Measurements from ENCODE around the gene TPM1.

DNA sequence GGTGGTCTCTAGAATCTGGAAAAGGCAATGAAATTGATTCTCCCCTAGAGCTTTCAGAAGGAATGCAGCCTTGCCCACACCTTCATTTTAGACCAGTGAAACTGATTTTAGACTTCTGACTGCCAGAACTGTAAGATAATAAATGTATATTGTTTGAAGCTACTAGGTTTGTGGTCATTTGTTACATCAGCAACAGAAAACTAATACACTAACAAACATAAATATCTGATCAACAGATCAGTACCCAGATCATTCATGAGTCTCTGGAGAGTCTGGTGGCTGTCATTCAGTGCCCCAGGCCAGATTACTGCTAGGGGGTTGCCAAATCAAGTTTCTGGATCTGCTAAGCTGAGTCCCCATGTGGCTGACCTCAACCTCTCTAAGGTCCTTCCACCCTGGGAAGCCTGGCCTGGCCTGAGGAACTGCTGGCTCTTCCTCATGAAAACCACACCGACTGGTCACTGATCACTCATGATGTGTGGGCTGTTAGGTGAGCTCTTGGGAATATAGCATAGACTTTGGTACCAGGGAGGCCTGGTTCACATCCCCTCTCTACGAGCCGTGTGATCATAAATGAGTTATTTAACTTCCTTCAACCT is 68.0 kb downstream of the TPM1 start:
- TF ChIP-seq, protein P1, sequence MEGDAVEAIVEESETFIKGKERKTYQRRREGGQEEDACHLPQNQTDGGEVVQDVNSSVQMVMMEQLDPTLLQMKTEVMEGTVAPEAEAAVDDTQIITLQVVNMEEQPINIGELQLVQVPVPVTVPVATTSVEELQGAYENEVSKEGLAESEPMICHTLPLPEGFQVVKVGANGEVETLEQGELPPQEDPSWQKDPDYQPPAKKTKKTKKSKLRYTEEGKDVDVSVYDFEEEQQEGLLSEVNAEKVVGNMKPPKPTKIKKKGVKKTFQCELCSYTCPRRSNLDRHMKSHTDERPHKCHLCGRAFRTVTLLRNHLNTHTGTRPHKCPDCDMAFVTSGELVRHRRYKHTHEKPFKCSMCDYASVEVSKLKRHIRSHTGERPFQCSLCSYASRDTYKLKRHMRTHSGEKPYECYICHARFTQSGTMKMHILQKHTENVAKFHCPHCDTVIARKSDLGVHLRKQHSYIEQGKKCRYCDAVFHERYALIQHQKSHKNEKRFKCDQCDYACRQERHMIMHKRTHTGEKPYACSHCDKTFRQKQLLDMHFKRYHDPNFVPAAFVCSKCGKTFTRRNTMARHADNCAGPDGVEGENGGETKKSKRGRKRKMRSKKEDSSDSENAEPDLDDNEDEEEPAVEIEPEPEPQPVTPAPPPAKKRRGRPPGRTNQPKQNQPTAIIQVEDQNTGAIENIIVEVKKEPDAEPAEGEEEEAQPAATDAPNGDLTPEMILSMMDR (IDR thresholded peaks at IDR 0.05): no peak
- no peak for TF ChIP-seq HMGA2 (CRISPR knock-in tag; IDR thresholded peaks at IDR 0.05)
- TF ChIP-seq FOXP1 (CRISPR knock-in tag; IDR thresholded peaks at IDR 0.05; ENCODE audit: borderline replicate concordance): no peak
- no peak for TF ChIP-seq NR2C2 (CRISPR knock-in tag; IDR thresholded peaks at IDR 0.05)
- TF ChIP-seq E2F1 (CRISPR knock-in tag; IDR thresholded peaks at IDR 0.05): no peak
- TF ChIP-seq ATF3 (CRISPR knock-in tag; conservative IDR thresholded peaks at IDR 0.05): no peak
- TF ChIP-seq CREB1 (CRISPR knock-in tag; IDR thresholded peaks at IDR 0.05): no peak
- no peak for TF ChIP-seq ZNF121 (CRISPR knock-in tag; IDR thresholded peaks at IDR 0.05)
- TF ChIP-seq, protein P2, sequence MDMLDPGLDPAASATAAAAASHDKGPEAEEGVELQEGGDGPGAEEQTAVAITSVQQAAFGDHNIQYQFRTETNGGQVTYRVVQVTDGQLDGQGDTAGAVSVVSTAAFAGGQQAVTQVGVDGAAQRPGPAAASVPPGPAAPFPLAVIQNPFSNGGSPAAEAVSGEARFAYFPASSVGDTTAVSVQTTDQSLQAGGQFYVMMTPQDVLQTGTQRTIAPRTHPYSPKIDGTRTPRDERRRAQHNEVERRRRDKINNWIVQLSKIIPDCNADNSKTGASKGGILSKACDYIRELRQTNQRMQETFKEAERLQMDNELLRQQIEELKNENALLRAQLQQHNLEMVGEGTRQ (CRISPR knock-in tag; IDR thresholded peaks at IDR 0.05): no peak
- TF ChIP-seq ATF2 (CRISPR knock-in tag; IDR thresholded peaks at IDR 0.05; ENCODE audit: borderline replicate concordance, low read depth): no peak
